ENCODE data around the gene BTBD7. TPM values are rescaled to one million over a fixed set of nuclear protein-coding genes. Genes with fewer than 3 reads are reported as not detected.

The BTBD7 gene, protein sequence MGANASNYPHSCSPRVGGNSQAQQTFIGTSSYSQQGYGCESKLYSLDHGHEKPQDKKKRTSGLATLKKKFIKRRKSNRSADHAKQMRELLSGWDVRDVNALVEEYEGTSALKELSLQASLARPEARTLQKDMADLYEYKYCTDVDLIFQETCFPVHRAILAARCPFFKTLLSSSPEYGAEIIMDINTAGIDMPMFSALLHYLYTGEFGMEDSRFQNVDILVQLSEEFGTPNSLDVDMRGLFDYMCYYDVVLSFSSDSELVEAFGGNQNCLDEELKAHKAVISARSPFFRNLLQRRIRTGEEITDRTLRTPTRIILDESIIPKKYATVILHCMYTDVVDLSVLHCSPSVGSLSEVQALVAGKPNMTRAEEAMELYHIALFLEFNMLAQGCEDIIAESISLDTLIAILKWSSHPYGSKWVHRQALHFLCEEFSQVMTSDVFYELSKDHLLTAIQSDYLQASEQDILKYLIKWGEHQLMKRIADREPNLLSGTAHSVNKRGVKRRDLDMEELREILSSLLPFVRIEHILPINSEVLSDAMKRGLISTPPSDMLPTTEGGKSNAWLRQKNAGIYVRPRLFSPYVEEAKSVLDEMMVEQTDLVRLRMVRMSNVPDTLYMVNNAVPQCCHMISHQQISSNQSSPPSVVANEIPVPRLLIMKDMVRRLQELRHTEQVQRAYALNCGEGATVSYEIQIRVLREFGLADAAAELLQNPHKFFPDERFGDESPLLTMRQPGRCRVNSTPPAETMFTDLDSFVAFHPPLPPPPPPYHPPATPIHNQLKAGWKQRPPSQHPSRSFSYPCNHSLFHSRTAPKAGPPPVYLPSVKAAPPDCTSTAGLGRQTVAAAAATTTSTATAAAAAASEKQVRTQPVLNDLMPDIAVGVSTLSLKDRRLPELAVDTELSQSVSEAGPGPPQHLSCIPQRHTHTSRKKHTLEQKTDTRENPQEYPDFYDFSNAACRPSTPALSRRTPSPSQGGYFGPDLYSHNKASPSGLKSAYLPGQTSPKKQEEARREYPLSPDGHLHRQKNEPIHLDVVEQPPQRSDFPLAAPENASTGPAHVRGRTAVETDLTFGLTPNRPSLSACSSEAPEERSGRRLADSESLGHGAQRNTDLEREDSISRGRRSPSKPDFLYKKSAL
- total RNA-seq: 10 to 100 TPM; 37.4 to 53.1 (median 44.8) TPM

- WGBS, 2 donors (ENCODE audit: low coverage in 1 of 2): 0 to 1% methylated on average over 2 to 54 of the region's 74 CpGs
- peak; percentile 97 for DNase-seq
Observed at GRCh38 chr14:93332853-93333630, at the start of gene BTBD7. Gene BTBD7, minus strand, starts transcription at chr14:93333036. Its CDS starts 36,985 bp downstream, at chr14:93296051.

DNA sequence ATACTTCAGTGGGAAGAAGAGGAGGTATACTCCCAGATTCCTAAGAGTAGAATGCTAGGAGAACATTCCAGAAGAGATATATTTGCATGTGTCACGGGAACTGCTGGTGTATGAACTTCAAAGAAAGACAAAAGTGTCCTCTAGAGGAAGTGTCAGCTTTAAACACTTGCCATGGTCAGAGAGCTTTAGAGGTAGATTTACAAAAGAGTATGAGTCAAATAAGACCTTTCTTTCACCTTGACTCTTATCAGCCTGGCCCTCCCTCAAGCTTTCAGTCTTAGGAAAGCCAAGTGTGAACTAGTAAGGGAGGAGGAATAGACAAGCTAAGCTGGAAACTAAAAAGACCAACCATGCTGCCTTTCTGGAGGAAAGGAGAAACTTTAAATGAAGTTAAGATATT lies 48.8 kb upstream of the BTBD7 start:
- no peak overlapping the region for H3K27ac ChIP-seq
- no peak overlapping the region for H3K4me3 ChIP-seq
- no peak for DNase-seq
- no peaks in the 10 kb centered on the region for H3K9me3 ChIP-seq
- 29 to 50% methylated on average over 1 of the region's 1 CpG for WGBS, 2 donors (ENCODE audit: low coverage in 1 of 2)
- in situ Hi-C loops (cut with MboI; ENCODE audit: low pct_ligation_motif_present in 1 of 4, low pct_unique_long_range_greater_than_20kb in 1 of 4, low sequenced_read_pairs in 3 of 4): no loop called here
- intact Hi-C loops (cut with DNase I; ENCODE audit: low total_unique reads): no loop called here
- TF ChIP-seq POLR2AphosphoS5 (IDR thresholded peaks at IDR 0.05) (no peak), EP300 (IDR thresholded peaks at IDR 0.05; ENCODE audit: low read depth) (no peak), CTCF (IDR thresholded peaks at IDR 0.05) (no peak), POLR2A (IDR thresholded peaks at IDR 0.05) (no peak)
- H3K27me3 ChIP-seq: peaks cover 5% of the 10 kb centered on the region
- no peaks in the 10 kb centered on the region for H3K36me3 ChIP-seq
- H3K4me1 ChIP-seq: no peaks in the 10 kb centered on the region

More at GRCh38 chr14:93332853-93333630, at the start of gene BTBD7:
- no peaks in the 10 kb centered on the region for H3K27me3 ChIP-seq
- TF ChIP-seq EP300 (IDR thresholded peaks at IDR 0.05; ENCODE audit: low read depth) (no peak), CTCF (IDR thresholded peaks at IDR 0.05) (peak; percentile 14 to 60 (median 27)), POLR2A (IDR thresholded peaks at IDR 0.05) (peak; percentile 32), POLR2AphosphoS5 (IDR thresholded peaks at IDR 0.05) (peak; percentile 46 to 62 (median 52))
- no peaks in the 10 kb centered on the region for H3K9me3 ChIP-seq
- peaks cover 16 to 44% (median 33%) of the 10 kb centered on the region in 4 donors for H3K4me1 ChIP-seq
- H3K36me3 ChIP-seq: no peaks in the 10 kb centered on the region
- intact Hi-C loops (cut with DNase I; ENCODE audit: low total_unique reads): no loop called here
- in situ Hi-C loops (cut with MboI; ENCODE audit: low pct_ligation_motif_present in 1 of 4, low pct_unique_long_range_greater_than_20kb in 1 of 4, low sequenced_read_pairs in 3 of 4): no loop called here
- peak within 1 kb of the TSS; percentile 75 to 96 (median 81) for H3K4me3 ChIP-seq
- H3K27ac ChIP-seq: peak within 1 kb of the TSS; percentile 94 to 99 (median 98)

DNA sequence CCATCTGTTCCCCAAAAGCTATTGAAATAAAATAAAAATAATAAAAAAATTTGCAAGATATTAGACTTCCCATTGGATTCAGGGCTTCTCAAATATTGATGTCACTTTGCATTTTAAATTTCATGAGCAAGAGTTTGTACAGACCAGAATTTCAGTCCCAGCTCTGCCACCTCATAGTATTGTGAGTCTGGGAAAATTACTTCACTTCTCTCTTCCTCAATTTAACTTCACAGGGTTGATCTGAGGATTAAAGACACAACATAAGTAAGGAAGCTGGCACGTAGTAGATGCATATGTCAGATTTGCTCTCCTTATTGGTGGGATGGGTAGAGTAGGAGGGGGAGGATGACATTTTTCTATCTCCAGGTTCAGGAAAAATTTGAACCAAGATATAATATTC lies 47.0 kb upstream of the BTBD7 start:
- WGBS, 2 donors (ENCODE audit: low coverage in 1 of 2): 40 to 47% methylated on average over 1 of the region's 1 CpG
- Histone ChIP-seq H3K9me3 (no peaks in the 10 kb centered on the region), H3K27me3 (peaks cover 5% of the 10 kb centered on the region), H3K36me3 (no peaks in the 10 kb centered on the region), H3K4me1 (no peaks in the 10 kb centered on the region), H3K27ac (no peak overlapping the region), H3K4me3 (no peak overlapping the region)
- intact Hi-C loops (cut with DNase I; ENCODE audit: low total_unique reads) (no loop called here), in situ Hi-C loops (cut with MboI; ENCODE audit: low pct_ligation_motif_present in 1 of 4, low pct_unique_long_range_greater_than_20kb in 1 of 4, low sequenced_read_pairs in 3 of 4) (no loop called here)
- TF ChIP-seq CTCF (IDR thresholded peaks at IDR 0.05) (no peak), POLR2A (IDR thresholded peaks at IDR 0.05) (no peak), POLR2AphosphoS5 (IDR thresholded peaks at IDR 0.05) (no peak), EP300 (IDR thresholded peaks at IDR 0.05; ENCODE audit: low read depth) (no peak)
- no peak for DNase-seq
